ENCODE data around the gene KCNMA1.
A peak's percentile ranks its signal among the peaks of the same experiment; 100 is the strongest.

KCNMA1 gene

DNA sequence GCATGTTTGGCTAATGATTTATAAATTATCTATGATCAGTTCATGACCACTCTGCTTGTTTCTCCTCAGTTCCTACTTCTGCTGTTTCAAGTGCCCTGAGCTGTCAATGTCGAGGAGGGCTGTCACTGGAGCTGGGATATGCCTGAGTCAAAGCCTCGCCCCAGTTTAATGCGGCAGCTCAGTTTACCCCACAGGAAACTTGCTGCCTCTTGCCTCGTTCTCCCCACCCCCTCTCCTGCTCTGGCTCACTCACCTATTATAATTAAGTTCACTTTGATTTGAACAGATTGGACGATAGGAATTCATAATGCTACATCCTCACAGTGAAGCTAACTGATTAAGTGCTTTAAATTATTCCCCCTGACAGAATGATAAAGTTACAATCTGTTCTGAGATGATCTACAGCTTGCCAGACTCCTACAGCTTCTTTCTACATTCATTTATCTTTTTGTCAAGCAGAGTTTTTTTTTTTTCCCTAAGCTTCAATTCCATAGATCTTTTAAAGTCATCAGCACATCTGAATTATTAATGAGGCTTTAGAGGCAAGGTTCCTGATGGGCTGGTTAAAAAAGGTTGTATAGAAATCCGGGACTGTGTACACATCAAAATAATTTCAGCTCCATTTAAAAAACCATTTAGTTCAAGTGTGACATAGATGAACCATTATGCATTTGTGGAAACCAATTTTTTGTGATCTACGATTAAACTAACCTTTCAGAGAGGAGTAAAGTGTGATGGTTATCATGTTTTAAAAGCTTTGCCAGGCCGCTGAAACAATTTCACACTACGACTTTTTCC is 758.3 kb downstream of the KCNMA1 start:
- H3K36me3 ChIP-seq (ENCODE audit: control insufficient read depth in 1 of 2, insufficient read depth in 2 of 2, low read depth in 1 of 2, low read length in 2 of 2) = no peaks in the 10 kb centered on the region
- H3K18ac ChIP-seq (ENCODE audit: low read depth in 1 of 2, low read length in 2 of 2) = no peak overlapping the region
- H3K79me1 ChIP-seq (replicated peaks; ENCODE audit: low read length, poor library complexity, severe bottlenecking) = no peaks in the 10 kb centered on the region

GRCh38 chr10:76878514-76878913 is 759.1 kb downstream of the KCNMA1 start:
- H4K91ac ChIP-seq (ENCODE audit: low read length) = no peak overlapping the region
- H3K27ac ChIP-seq (ENCODE audit: low read length, poor library complexity, severe bottlenecking) = no peak overlapping the region
- 100% methylated on average over 1 of the region's 3 CpGs for WGBS
- H3K4me2 ChIP-seq (ENCODE audit: low read length, poor library complexity, severe bottlenecking) = no peak overlapping the region
- H3K14ac ChIP-seq (ENCODE audit: low read length in 2 of 2) = no peak overlapping the region
- H3K9me3 ChIP-seq (ENCODE audit: control insufficient read depth, low read length) = no peaks in the 10 kb centered on the region
- H3K9ac ChIP-seq (ENCODE audit: low read length) = no peak overlapping the region
- H2AK5ac ChIP-seq (ENCODE audit: low read length, severe bottlenecking) = no peak overlapping the region
- no peak overlapping the region for H2AFZ ChIP-seq (ENCODE audit: low read depth, low read length)
- no peak overlapping the region for H3K4ac ChIP-seq (ENCODE audit: low read depth in 1 of 2, low read length in 2 of 2)
- H2BK5ac ChIP-seq (ENCODE audit: low read depth, low read length, poor library complexity, severe bottlenecking) = no peak overlapping the region
- H3K23ac ChIP-seq (ENCODE audit: low read length in 2 of 2) = no peak overlapping the region
- no peak overlapping the region for H2BK120ac ChIP-seq (ENCODE audit: low read depth, low read length)
- H3K79me1 ChIP-seq (replicated peaks; ENCODE audit: low read length, poor library complexity, severe bottlenecking) = no peaks in the 10 kb centered on the region
- H3K27me3 ChIP-seq (ENCODE audit: control insufficient read depth in 1 of 2, insufficient read depth in 1 of 2, low read length in 2 of 2) = no peaks in the 10 kb centered on the region
- H3K36me3 ChIP-seq (ENCODE audit: control insufficient read depth in 1 of 2, insufficient read depth in 2 of 2, low read depth in 1 of 2, low read length in 2 of 2) = no peaks in the 10 kb centered on the region
- peaks cover 2% of the 10 kb centered on the region for H3K4me1 ChIP-seq (ENCODE audit: control insufficient read depth, insufficient read depth, low read depth, low read length)
- no peak overlapping the region for H4K8ac ChIP-seq (ENCODE audit: low read length)
- no peak overlapping the region for H3K4me3 ChIP-seq (ENCODE audit: insufficient read depth in 1 of 2, low read depth in 1 of 2, low read length in 2 of 2)
- H2BK12ac ChIP-seq (ENCODE audit: low read length in 2 of 2) = no peak overlapping the region
- H3K18ac ChIP-seq (ENCODE audit: low read depth in 1 of 2, low read length in 2 of 2) = no peak overlapping the region
- H2BK15ac ChIP-seq (ENCODE audit: low read depth, poor library complexity, severe bottlenecking) = no peak overlapping the region
- no peak for DNase-seq

More for the DNA sequence above, 758.3 kb downstream of the KCNMA1 start:
- Histone ChIP-seq H3K9me3 (ENCODE audit: control insufficient read depth, low read length) (no peaks in the 10 kb centered on the region), H3K23ac (ENCODE audit: low read length in 2 of 2) (no peak overlapping the region), H3K27ac (ENCODE audit: low read length, poor library complexity, severe bottlenecking) (no peak overlapping the region), H2BK12ac (ENCODE audit: low read length in 2 of 2) (no peak overlapping the region), H2AFZ (ENCODE audit: low read depth, low read length) (no peak overlapping the region), H3K27me3 (ENCODE audit: control insufficient read depth in 1 of 2, insufficient read depth in 1 of 2, low read length in 2 of 2) (no peaks in the 10 kb centered on the region), H3K4ac (ENCODE audit: low read depth in 1 of 2, low read length in 2 of 2) (no peak overlapping the region), H3K14ac (ENCODE audit: low read length in 2 of 2) (no peak overlapping the region), H3K4me2 (ENCODE audit: low read length, poor library complexity, severe bottlenecking) (no peak overlapping the region), H2BK5ac (ENCODE audit: low read depth, low read length, poor library complexity, severe bottlenecking) (no peak overlapping the region), H3K9ac (ENCODE audit: low read length) (no peak overlapping the region), H3K4me3 (ENCODE audit: insufficient read depth in 1 of 2, low read depth in 1 of 2, low read length in 2 of 2) (no peak overlapping the region), H2AK5ac (ENCODE audit: low read length, severe bottlenecking) (no peak overlapping the region), H4K91ac (ENCODE audit: low read length) (no peak overlapping the region), H4K8ac (ENCODE audit: low read length) (no peak overlapping the region), H3K4me1 (ENCODE audit: control insufficient read depth, insufficient read depth, low read depth, low read length) (peaks cover 2% of the 10 kb centered on the region), H2BK120ac (ENCODE audit: low read depth, low read length) (no peak overlapping the region), H2BK15ac (ENCODE audit: low read depth, poor library complexity, severe bottlenecking) (no peak overlapping the region)
- WGBS = 87% methylated on average over 8 of the region's 9 CpGs
- DNase-seq = no peak

DNA sequence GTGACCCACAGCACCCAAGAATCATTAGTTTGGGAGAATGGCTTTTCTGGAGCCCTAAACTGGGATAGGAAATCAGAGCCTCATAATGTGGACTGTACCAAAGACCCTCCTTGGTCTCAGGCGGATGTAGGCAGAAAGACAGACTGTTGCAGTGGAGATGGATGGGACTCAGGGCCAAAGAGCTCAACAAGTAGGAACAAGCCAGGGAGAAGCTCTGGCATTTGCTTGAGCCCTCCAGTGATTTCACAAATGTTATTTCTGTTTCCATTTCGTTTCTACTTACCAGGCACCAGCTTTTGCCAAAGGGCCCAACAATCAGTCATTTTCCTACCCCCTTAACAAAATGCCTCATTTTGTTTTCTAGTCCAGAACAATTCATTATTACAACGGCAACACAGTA is 762.7 kb downstream of the KCNMA1 start:
- H2AK5ac ChIP-seq (ENCODE audit: low read length, severe bottlenecking) = no peak overlapping the region
- peak overlapping the region in 1 of 2 experiments; percentile 55 for H3K18ac ChIP-seq (ENCODE audit: low read depth in 1 of 2, low read length in 2 of 2)
- no peak overlapping the region for H3K27ac ChIP-seq (ENCODE audit: low read length, poor library complexity, severe bottlenecking)
- H2AFZ ChIP-seq (ENCODE audit: low read depth, low read length) = no peak overlapping the region
- H2BK5ac ChIP-seq (ENCODE audit: low read depth, low read length, poor library complexity, severe bottlenecking) = no peak overlapping the region
- no peak overlapping the region for H3K14ac ChIP-seq (ENCODE audit: low read length in 2 of 2)
- H3K23ac ChIP-seq (ENCODE audit: low read length in 2 of 2) = no peak overlapping the region
- no peak overlapping the region for H3K4ac ChIP-seq (ENCODE audit: low read depth in 1 of 2, low read length in 2 of 2)
- WGBS = 86% methylated on average over 2 of the region's 3 CpGs
- H4K8ac ChIP-seq (ENCODE audit: low read length) = no peak overlapping the region
- no peak overlapping the region for H3K4me2 ChIP-seq (ENCODE audit: low read length, poor library complexity, severe bottlenecking)
- H3K79me1 ChIP-seq (replicated peaks; ENCODE audit: low read length, poor library complexity, severe bottlenecking) = no peaks in the 10 kb centered on the region
- no peak for DNase-seq
- H3K27me3 ChIP-seq (ENCODE audit: control insufficient read depth in 1 of 2, insufficient read depth in 1 of 2, low read length in 2 of 2) = peaks cover 0 to 4% of the 10 kb centered on the region in 2 experiments
- H2BK120ac ChIP-seq (ENCODE audit: low read depth, low read length) = no peak overlapping the region
- no peaks in the 10 kb centered on the region for H3K4me1 ChIP-seq (ENCODE audit: control insufficient read depth, insufficient read depth, low read depth, low read length)
- no peak overlapping the region for H4K91ac ChIP-seq (ENCODE audit: low read length)
- no peak overlapping the region for H2BK12ac ChIP-seq (ENCODE audit: low read length in 2 of 2)
- H3K4me3 ChIP-seq (ENCODE audit: insufficient read depth in 1 of 2, low read depth in 1 of 2, low read length in 2 of 2) = no peak overlapping the region
- peak overlapping the region; percentile 72 for H3K9ac ChIP-seq (ENCODE audit: low read length)
- H3K9me3 ChIP-seq (ENCODE audit: control insufficient read depth, low read length) = no peaks in the 10 kb centered on the region
- H3K36me3 ChIP-seq (ENCODE audit: control insufficient read depth in 1 of 2, insufficient read depth in 2 of 2, low read depth in 1 of 2, low read length in 2 of 2) = no peaks in the 10 kb centered on the region
- H2BK15ac ChIP-seq (ENCODE audit: low read depth, poor library complexity, severe bottlenecking) = no peak overlapping the region

DNA sequence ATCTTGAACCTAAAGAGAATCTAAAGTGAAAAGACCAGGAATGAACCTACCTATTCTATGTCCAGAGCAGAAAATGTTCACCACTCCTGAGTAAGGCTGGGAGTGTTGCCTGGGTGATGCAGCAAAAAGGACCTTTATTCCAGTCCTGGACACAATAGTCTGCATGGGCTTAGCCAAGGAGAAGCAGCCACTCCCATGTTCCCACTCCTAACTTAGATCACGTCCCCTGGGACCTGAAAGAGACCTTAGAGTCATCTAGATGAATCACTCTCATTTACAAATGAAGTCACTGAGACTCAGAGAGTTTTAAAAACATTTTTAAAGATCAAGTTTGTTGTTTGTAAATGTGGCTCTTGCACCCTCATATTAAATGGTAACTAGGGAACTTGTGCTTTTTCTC is 763.4 kb downstream of the KCNMA1 start:
- Histone ChIP-seq H3K36me3 (ENCODE audit: control insufficient read depth in 1 of 2, insufficient read depth in 2 of 2, low read depth in 1 of 2, low read length in 2 of 2) (no peaks in the 10 kb centered on the region), H3K27ac (ENCODE audit: low read length, poor library complexity, severe bottlenecking) (no peak overlapping the region), H2BK120ac (ENCODE audit: low read depth, low read length) (no peak overlapping the region), H2BK15ac (ENCODE audit: low read depth, poor library complexity, severe bottlenecking) (no peak overlapping the region), H2AK5ac (ENCODE audit: low read length, severe bottlenecking) (no peak overlapping the region), H3K18ac (ENCODE audit: low read depth in 1 of 2, low read length in 2 of 2) (no peak overlapping the region), H3K4ac (ENCODE audit: low read depth in 1 of 2, low read length in 2 of 2) (no peak overlapping the region), H3K4me3 (ENCODE audit: insufficient read depth in 1 of 2, low read depth in 1 of 2, low read length in 2 of 2) (peak overlapping the region in 1 of 2 experiments; percentile 25), H4K91ac (ENCODE audit: low read length) (no peak overlapping the region), H3K4me1 (ENCODE audit: control insufficient read depth, insufficient read depth, low read depth, low read length) (no peaks in the 10 kb centered on the region), H3K14ac (ENCODE audit: low read length in 2 of 2) (no peak overlapping the region), H3K9me3 (ENCODE audit: control insufficient read depth, low read length) (no peaks in the 10 kb centered on the region), H2BK5ac (ENCODE audit: low read depth, low read length, poor library complexity, severe bottlenecking) (no peak overlapping the region), H2BK12ac (ENCODE audit: low read length in 2 of 2) (no peak overlapping the region), H3K4me2 (ENCODE audit: low read length, poor library complexity, severe bottlenecking) (no peak overlapping the region), H4K8ac (ENCODE audit: low read length) (no peak overlapping the region), H3K27me3 (ENCODE audit: control insufficient read depth in 1 of 2, insufficient read depth in 1 of 2, low read length in 2 of 2) (peaks cover 0 to 4% of the 10 kb centered on the region in 2 experiments), H3K79me1 (replicated peaks; ENCODE audit: low read length, poor library complexity, severe bottlenecking) (no peaks in the 10 kb centered on the region), H2AFZ (ENCODE audit: low read depth, low read length) (no peak overlapping the region), H3K23ac (ENCODE audit: low read length in 2 of 2) (no peak overlapping the region), H3K9ac (ENCODE audit: low read length) (peak overlapping the region; percentile 72)
- WGBS = no CpG with 5 or more reads among the region's 1 CpG
- DNase-seq = peak; percentile 13

Measured in mesenchymal stem cell (in vitro differentiated cells and primary cell).